H1 (cell line): ENCODE measurements around the gene DNAI2. TPM values are rescaled to one million over a fixed set of nuclear protein-coding genes. Genes with fewer than 3 reads are reported as not detected.

Experiments used
- ASH2L ChIP-seq: fragments of 200-600, 300-600 bp; sonication (generic); IDR thresholded peaks from one replicate; pipeline ENCODE4 v1.7.1; 2017; ENCODE audit warnings: low read length
- CBX8 ChIP-seq: fragments of 300-800, 300-1000 bp; sonication (generic); IDR thresholded peaks from 2 replicates; pipeline ENCODE4 v1.7.1; 2016; ENCODE audit warnings: low read depth, low read length, borderline replicate concordance
- CHD2 ChIP-seq: IDR thresholded peaks from 2 replicates; pipeline ENCODE4 v1.6.1; 2012; ENCODE audit warnings: low read length, improper control_type of control experiment
- CHD7 ChIP-seq: fragments of 300-600 bp; sonication (generic); IDR thresholded peaks from 2 replicates; pipeline ENCODE4 v1.7.1; 2012; ENCODE audit warnings: low read length, moderate library complexity, mild to moderate bottlenecking, inconsistent platforms; ENCODE audit not compliant: insufficient replicate concordance
- CREB1 ChIP-seq: IDR thresholded peaks from 2 replicates; pipeline ENCODE4 v1.6.1; 2012; ENCODE audit warnings: inconsistent platforms
- E2F6 ChIP-seq: IDR thresholded peaks from 2 replicates; pipeline ENCODE4 v1.6.1; 2012; ENCODE audit warnings: inconsistent platforms
- EZH2 ChIP-seq: fragments of 200-600 bp; sonication (generic); IDR thresholded peaks from 2 replicates; pipeline ENCODE4 v1.7.1; 2012; ENCODE audit warnings: low read depth, mild to moderate bottlenecking, moderate library complexity, low read length, inconsistent platforms; ENCODE audit not compliant: severe bottlenecking
- GABPA ChIP-seq: IDR thresholded peaks from 2 replicates; pipeline ENCODE4 v1.6.1; 2011; ENCODE audit warnings: mild to moderate bottlenecking, low read length, moderate library complexity, borderline replicate concordance; ENCODE audit not compliant: insufficient read depth
- HDAC2 ChIP-seq, 2 experiments: fragments of 300-600 bp in 1 of 2; sonication (generic) in 1 of 2; IDR thresholded peaks; 2 replicates each; pipeline ENCODE4 v1.6.1; 2011 to 2012; ENCODE audit warnings: low read depth in 2 of 2, low read length in 2 of 2, mild to moderate bottlenecking in 2 of 2, moderate library complexity in 2 of 2, borderline replicate concordance in 1 of 2, inconsistent platforms in 1 of 2
- NANOG ChIP-seq: IDR thresholded peaks from 2 replicates; pipeline ENCODE4 v1.6.1; 2011; ENCODE audit warnings: low read length, low read depth, mild to moderate bottlenecking, inconsistent platforms; ENCODE audit not compliant: insufficient read depth, poor library complexity, severe bottlenecking
- SUZ12 ChIP-seq: fragments of 200-600 bp; sonication (generic); IDR thresholded peaks from 2 replicates; pipeline ENCODE4 v1.6.1; 2012; ENCODE audit warnings: mild to moderate bottlenecking, inconsistent platforms, low read length, moderate library complexity, mixed read lengths
- polyA plus RNA-seq, 7 experiments: library from polyadenylated mRNA; depleted of rRNA in 3 of 7; stranded (reverse) in 5 of 7; unstranded in 2 of 7; fragments of >200 nt in 5 of 7; fragments of 200-250 nt in 2 of 7; gene quantifications; 1 replicate in 5 of 7; 2 replicates in 1 of 7; 4 replicates in 1 of 7; pipeline versions ENCODE4 v1.2.1 to v1.2.3, GENCODE V29; 2011 to 2013; ENCODE audit warnings: missing spikeins in 2 of 7, mixed read lengths in 2 of 7
- total RNA-seq: library from RNA; stranded (reverse); fragmentation: NEBNext Ultra II Directional; extraction: Animal tissue kit (Norgen Biotek cat#: 25700); gene quantifications from 2 replicates; pipeline ENCODE4 v1.2.1, GENCODE V29; 2021

Gene DNAI2
- total and polyA plus RNA-seq, 2 of the 8 experiments (the other 6 are each of a cell fraction or from before 2014, with no cell fraction given) = 0.08 to 0.15 TPM

GRCh38 chr17:74358697-74359096 is 84.7 kb downstream of the DNAI2 start (continued):
- TF ChIP-seq GABPA (no peak), ASH2L (no peak), E2F6 (no peak), CHD2 (no peak), EZH2 (no peak), CREB1 (no peak), NANOG (no peak), SUZ12 (no peak), CHD7 (no peak), HDAC2 (IDR thresholded peaks at IDR 0.05; ENCODE audit: borderline replicate concordance in 1 of 2, low read depth in 2 of 2, low read length in 2 of 2) (no peak), CBX8 (no peak)
